Smooth muscle cell (in vitro differentiated cells): Measurements from ENCODE around the gene TUBB4B. TPM values are rescaled to one million over a fixed set of nuclear protein-coding genes. Genes with fewer than 3 reads are reported as not detected.

Experiments
- DNase-seq: peaks from one replicate; lab custom pipeline; 2025; ENCODE audit not compliant: unreplicated experiment; lab: John Stamatoyannopoulos, UW
- H2AFZ ChIP-seq: fragments of 200-600 bp; sonication (generic); 2 replicates; pipeline ENCODE4 v1.6.0; 2016; ENCODE audit warnings: antibody characterized with exemption, low read depth, mild to moderate bottlenecking
- H3F3A ChIP-seq: fragments of 200-600 bp; sonication (generic); 2 replicates; pipeline ENCODE4 v1.6.0; 2017; ENCODE audit warnings: antibody characterized with exemption, low read depth
- H3K27ac ChIP-seq: fragments of 200-600 bp; sonication (generic); 2 replicates; pipeline ENCODE4 v1.5.1; 2016; ENCODE audit warnings: low read depth, mild to moderate bottlenecking
- H3K27me3 ChIP-seq: fragments of 200-600 bp; sonication (generic); 2 replicates; pipeline ENCODE4 v1.6.1; 2016; ENCODE audit warnings: low read depth, mild to moderate bottlenecking
- H3K36me3 ChIP-seq: fragments of 200-600 bp; sonication (generic); 2 replicates; pipeline ENCODE4 v1.5.1; 2016; ENCODE audit warnings: low read depth
- H3K4me1 ChIP-seq: fragments of 200-600 bp; sonication (generic); 2 replicates; pipeline ENCODE4 v1.5.1; 2016; ENCODE audit warnings: low read depth
- H3K4me2 ChIP-seq: fragments of 200-600 bp; sonication (generic); 2 replicates; pipeline ENCODE4 v1.6.0; 2016; ENCODE audit warnings: mild to moderate bottlenecking
- H3K4me3 ChIP-seq: fragments of 200-600 bp; sonication (generic); 2 replicates; pipeline ENCODE4 v1.5.1; 2016; ENCODE audit warnings: mild to moderate bottlenecking
- H3K79me2 ChIP-seq: fragments of 200-600 bp; sonication (generic); 2 replicates; pipeline ENCODE4 v1.6.0; 2016; ENCODE audit warnings: low read depth, mild to moderate bottlenecking
- H3K9ac ChIP-seq: fragments of 200-600 bp; sonication (generic); 2 replicates; pipeline ENCODE4 v1.6.0; 2016; ENCODE audit warnings: low read depth
- H3K9me3 ChIP-seq: fragments of 200-600 bp; sonication (generic); replicated peaks from 2 replicates; pipeline ENCODE4 v1.5.1; 2016; ENCODE audit warnings: low read depth
- H4K20me1 ChIP-seq: fragments of 200-600 bp; sonication (generic); 2 replicates; pipeline ENCODE4 v1.6.0; 2016; ENCODE audit warnings: low read depth
- WGBS: methylation state at CpG from one replicate; pipeline ENCODE4 v1.1.7; 2016; ENCODE audit warnings: low lambda C conversion rate; 5-methylcytosine and 5-hydroxymethylcytosine counted together
- polyA plus RNA-seq: library from polyadenylated mRNA; unstranded; fragments of >200 nt; fragmentation: Nextera tagmentation; extraction: Ambion mirVana; gene quantifications from 2 replicates; pipeline ENCODE4 v1.2.1, GENCODE V29; 2016
- total RNA-seq: library from RNA; depleted of rRNA; stranded (reverse); fragments of >200 nt; gene quantifications from 2 replicates; pipeline ENCODE4 v1.2.3, GENCODE V29; 2014
- TF ChIP-seq, protein P1 (sequence below): fragments of 200-600 bp; sonication (generic); IDR thresholded peaks from 2 replicates; pipeline ENCODE4 v1.5.1; 2017; ENCODE audit warnings: borderline replicate concordance, mild to moderate bottlenecking, antibody characterized with exemption; ENCODE audit not compliant: insufficient read depth, poor library complexity, severe bottlenecking

TUBB4B gene
- total and polyA plus RNA-seq, 2 experiments from 2014 or later = 164 to 317 TPM

DNA sequence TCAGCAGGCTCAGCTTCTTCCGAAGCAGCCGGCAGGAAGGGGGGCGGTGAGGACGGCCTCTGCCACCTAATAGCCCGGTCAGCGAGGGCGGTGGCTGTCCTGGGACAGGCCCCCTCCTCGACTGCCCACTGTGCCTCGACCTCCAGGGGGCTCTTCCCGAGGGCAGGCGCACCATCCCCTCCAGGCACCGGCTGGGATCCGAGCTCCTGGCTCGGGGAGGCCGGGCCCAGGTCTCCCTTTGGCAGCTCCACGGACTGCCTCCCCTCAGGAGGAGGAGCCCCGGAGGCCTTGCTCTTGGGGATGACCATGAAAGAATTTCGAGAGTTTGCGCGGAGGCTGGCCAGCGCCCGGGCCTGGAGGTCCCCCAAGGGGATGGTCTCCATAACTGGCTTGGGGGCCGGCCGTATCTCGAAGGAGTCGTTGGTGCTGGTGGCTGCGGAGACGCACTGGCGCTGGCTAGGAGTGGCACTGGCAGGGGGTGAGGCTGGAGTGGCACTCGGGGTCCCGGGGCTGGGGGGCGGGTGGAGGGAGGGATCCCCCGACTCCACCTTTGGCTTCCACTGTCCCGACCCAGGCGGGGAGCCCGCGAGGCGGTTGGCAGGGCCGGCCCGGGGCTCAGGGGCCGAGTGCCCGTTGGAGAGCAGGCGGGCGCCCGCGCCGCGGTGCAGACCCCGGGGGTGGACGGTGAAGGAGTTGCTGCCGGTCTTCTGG lies 41.5 kb upstream of the TUBB4B start:
- Histone ChIP-seq H2AFZ (no peak overlapping the region), H3K9ac (peak overlapping the region; percentile 17), H3K4me3 (peak overlapping the region; percentile 59), H3K9me3 (no peaks in the 10 kb centered on the region), H3F3A (no peaks in the 10 kb centered on the region), H3K27me3 (no peaks in the 10 kb centered on the region), H3K4me1 (peaks cover 26% of the 10 kb centered on the region), H4K20me1 (peaks cover 53% of the 10 kb centered on the region), H3K36me3 (no peaks in the 10 kb centered on the region), H3K79me2 (peaks cover 56% of the 10 kb centered on the region), H3K4me2 (peak overlapping the region; percentile 86), H3K27ac (no peak overlapping the region)
- WGBS = 14% methylated on average over 45 of the region's 51 CpGs
- TF ChIP-seq, protein P1, sequence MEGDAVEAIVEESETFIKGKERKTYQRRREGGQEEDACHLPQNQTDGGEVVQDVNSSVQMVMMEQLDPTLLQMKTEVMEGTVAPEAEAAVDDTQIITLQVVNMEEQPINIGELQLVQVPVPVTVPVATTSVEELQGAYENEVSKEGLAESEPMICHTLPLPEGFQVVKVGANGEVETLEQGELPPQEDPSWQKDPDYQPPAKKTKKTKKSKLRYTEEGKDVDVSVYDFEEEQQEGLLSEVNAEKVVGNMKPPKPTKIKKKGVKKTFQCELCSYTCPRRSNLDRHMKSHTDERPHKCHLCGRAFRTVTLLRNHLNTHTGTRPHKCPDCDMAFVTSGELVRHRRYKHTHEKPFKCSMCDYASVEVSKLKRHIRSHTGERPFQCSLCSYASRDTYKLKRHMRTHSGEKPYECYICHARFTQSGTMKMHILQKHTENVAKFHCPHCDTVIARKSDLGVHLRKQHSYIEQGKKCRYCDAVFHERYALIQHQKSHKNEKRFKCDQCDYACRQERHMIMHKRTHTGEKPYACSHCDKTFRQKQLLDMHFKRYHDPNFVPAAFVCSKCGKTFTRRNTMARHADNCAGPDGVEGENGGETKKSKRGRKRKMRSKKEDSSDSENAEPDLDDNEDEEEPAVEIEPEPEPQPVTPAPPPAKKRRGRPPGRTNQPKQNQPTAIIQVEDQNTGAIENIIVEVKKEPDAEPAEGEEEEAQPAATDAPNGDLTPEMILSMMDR = no peak
- no peak for DNase-seq

- Histone ChIP-seq H2AFZ (peak within 1 kb of the TSS; percentile 23), H4K20me1 (peaks cover 43% of the 10 kb centered on the region), H3K9me3 (no peaks in the 10 kb centered on the region), H3K79me2 (peaks cover 58% of the 10 kb centered on the region), H3K27ac (peak within 1 kb of the TSS; percentile 13), H3K4me1 (peaks cover 30% of the 10 kb centered on the region), H3K9ac (peak within 1 kb of the TSS; percentile 65), H3F3A (no peaks in the 10 kb centered on the region), H3K4me3 (peak within 1 kb of the TSS; percentile 70), H3K36me3 (no peaks in the 10 kb centered on the region), H3K27me3 (no peaks in the 10 kb centered on the region), H3K4me2 (peak within 1 kb of the TSS; percentile 94)
- 2% methylated on average over 86 of the region's 118 CpGs for WGBS
- TF ChIP-seq, protein P1 = no peak
- DNase-seq = peak; percentile 92
Measured at GRCh38 chr9:137200311-137201204, 40.5 kb upstream of the TUBB4B start, which contains the start of gene TPRN. Gene TPRN (minus strand): TSS chr9:137200741. CDS start chr9:137200711, 30 bp downstream.

- peak overlapping the region; percentile 94 for H3K4me2 ChIP-seq
- peak overlapping the region; percentile 13 for H3K27ac ChIP-seq
- H3F3A ChIP-seq = no peaks in the 10 kb centered on the region
- TF ChIP-seq, protein P1 = no peak
- peaks cover 32% of the 10 kb centered on the region for H3K4me1 ChIP-seq
- peak overlapping the region; percentile 23 for H2AFZ ChIP-seq
- no peaks in the 10 kb centered on the region for H3K36me3 ChIP-seq
- H3K79me2 ChIP-seq = peaks cover 66% of the 10 kb centered on the region
- H4K20me1 ChIP-seq = peaks cover 35% of the 10 kb centered on the region
- DNase-seq = no peak
- H3K9me3 ChIP-seq = no peaks in the 10 kb centered on the region
- peak overlapping the region; percentile 70 for H3K4me3 ChIP-seq
- H3K27me3 ChIP-seq = no peaks in the 10 kb centered on the region
- 22% methylated on average over 23 of the region's 23 CpGs for WGBS
- peak overlapping the region; percentile 65 for H3K9ac ChIP-seq
Measured at GRCh38 chr9:137201205-137201868, 39.8 kb upstream of the TUBB4B start.
